ENCODE data around the gene CTXND1. TPM values are rescaled to one million over a fixed set of nuclear protein-coding genes. Genes with fewer than 3 reads are reported as not detected.
"Not testable (repeated sequence)": the region's sequence is repeated elsewhere in the genome, so short reads cannot be mapped to it uniquely, and the experiment has no call there.

Gene CTXND1
- total and polyA plus RNA-seq, 2 experiments from 2014 or later = 0.05 TPM; not detected in 1

- ATAC-seq (no peak), DNase-seq (ENCODE audit: low spot score) (no peak)
- no peak overlapping the region for H3K27ac ChIP-seq (ENCODE audit: low read depth)
- H4K20me1 ChIP-seq (replicated peaks; ENCODE audit: insufficient read depth) = no peaks in the 10 kb centered on the region
- TF ChIP-seq EZH2 (IDR thresholded peaks at IDR 0.05; ENCODE audit: low read depth, unreplicated experiment) (no peak), EZH2phosphoT487 (IDR thresholded peaks at IDR 0.05; ENCODE audit: unreplicated experiment) (no peak)
- H3K4me3 ChIP-seq = no peak overlapping the region
- H3K9me3 Mint-ChIP-seq = peaks cover 5% of the 10 kb centered on the region; the same call in 1 of the 3 replicates
- no peak overlapping the region for H3K4me2 ChIP-seq
- no peak overlapping the region for H3K4me3 Mint-ChIP-seq
- no peak overlapping the region for H2AFZ ChIP-seq
- H3K27ac Mint-ChIP-seq = no peak overlapping the region
- H3K4me1 ChIP-seq (ENCODE audit: insufficient read depth) = no peaks in the 10 kb centered on the region
- H3K9me2 ChIP-seq (ENCODE audit: insufficient read depth) = no peaks in the 10 kb centered on the region
- no peaks in the 10 kb centered on the region for H3K36me3 Mint-ChIP-seq (ENCODE audit: low read depth)
- H3K4me1 Mint-ChIP-seq = no peaks in the 10 kb centered on the region
- H3K36me3 ChIP-seq (ENCODE audit: insufficient read depth) = no peaks in the 10 kb centered on the region
- no peaks in the 10 kb centered on the region for H3K79me2 ChIP-seq (replicated peaks; ENCODE audit: insufficient read depth)
- H3K27me3 ChIP-seq (ENCODE audit: insufficient read depth) = no peaks in the 10 kb centered on the region
- H3F3A ChIP-seq (replicated peaks; ENCODE audit: low read depth) = no peaks in the 10 kb centered on the region
- peaks cover 3% of the 10 kb centered on the region for H3K27me3 Mint-ChIP-seq (ENCODE audit: insufficient read depth, low read depth, poor library complexity)
Observed at GRCh38 chr15:80301472-80301871, 49.5 kb upstream of the CTXND1 start.

GRCh38 chr15:80295777-80296176, 43.8 kb upstream of the CTXND1 start:
- not testable (repeated sequence) for H3K79me2 ChIP-seq (replicated peaks; ENCODE audit: insufficient read depth); H3K4me1 ChIP-seq (ENCODE audit: insufficient read depth); H3K4me1 Mint-ChIP-seq; H3K36me3 ChIP-seq (ENCODE audit: insufficient read depth); H3K27me3 ChIP-seq (ENCODE audit: insufficient read depth); DNase-seq (ENCODE audit: low spot score); ATAC-seq; H2AFZ ChIP-seq; H3K4me3 ChIP-seq; H3K4me2 ChIP-seq; H3K36me3 Mint-ChIP-seq (ENCODE audit: low read depth); H3K9me3 Mint-ChIP-seq; H3K9me2 ChIP-seq (ENCODE audit: insufficient read depth); H3K27ac Mint-ChIP-seq; H3K4me3 Mint-ChIP-seq; H3K27me3 Mint-ChIP-seq (ENCODE audit: insufficient read depth, low read depth, poor library complexity); H3F3A ChIP-seq (replicated peaks; ENCODE audit: low read depth); H3K27ac ChIP-seq (ENCODE audit: low read depth); H4K20me1 ChIP-seq (replicated peaks; ENCODE audit: insufficient read depth)

- Mint-ChIP-seq H3K27ac (no peak overlapping the region), H3K27me3 (ENCODE audit: insufficient read depth, low read depth, poor library complexity) (no peaks in the 10 kb centered on the region), H3K4me1 (peaks cover 8% of the 10 kb centered on the region; the same call in 2 of the 3 replicates), H3K9me3 (no peaks in the 10 kb centered on the region), H3K36me3 (ENCODE audit: low read depth) (no peaks in the 10 kb centered on the region), H3K4me3 (no peak overlapping the region)
- no peak overlapping the region for H3K4me2 ChIP-seq
- H3K9me2 ChIP-seq (ENCODE audit: insufficient read depth) = no peaks in the 10 kb centered on the region
- H4K20me1 ChIP-seq (replicated peaks; ENCODE audit: insufficient read depth) = no peaks in the 10 kb centered on the region
- H2AFZ ChIP-seq = no peak overlapping the region
- no peaks in the 10 kb centered on the region for H3K79me2 ChIP-seq (replicated peaks; ENCODE audit: insufficient read depth)
- no peaks in the 10 kb centered on the region for H3K27me3 ChIP-seq (ENCODE audit: insufficient read depth)
- H3K36me3 ChIP-seq (ENCODE audit: insufficient read depth) = no peaks in the 10 kb centered on the region
- ATAC-seq (no peak), DNase-seq (ENCODE audit: low spot score) (no peak)
- no peaks in the 10 kb centered on the region for H3K4me1 ChIP-seq (ENCODE audit: insufficient read depth)
- no peaks in the 10 kb centered on the region for H3F3A ChIP-seq (replicated peaks; ENCODE audit: low read depth)
- no peak overlapping the region for H3K4me3 ChIP-seq
- no peak overlapping the region for H3K27ac ChIP-seq (ENCODE audit: low read depth)
- TF ChIP-seq CTCF (conservative IDR thresholded peaks at IDR 0.05; ENCODE audit: low read depth in 2 of 2) (no peak), EZH2phosphoT487 (IDR thresholded peaks at IDR 0.05; ENCODE audit: unreplicated experiment) (no peak), ZNF331 (CRISPR knock-in tag; IDR thresholded peaks at IDR 0.05; ENCODE audit: low read depth) (no peak), STAT1 (IDR thresholded peaks at IDR 0.05; ENCODE audit: unreplicated experiment) (no peak), ETS1 (IDR thresholded peaks at IDR 0.05) (no peak), ZNF114 (CRISPR knock-in tag; IDR thresholded peaks at IDR 0.05) (no peak), EZH2 (IDR thresholded peaks at IDR 0.05; ENCODE audit: low read depth, unreplicated experiment) (no peak), REST (IDR thresholded peaks at IDR 0.05; ENCODE audit: unreplicated experiment) (no peak), NANOG (IDR thresholded peaks at IDR 0.05; ENCODE audit: borderline replicate concordance) (no peak), CREB1 (CRISPR knock-in tag; IDR thresholded peaks at IDR 0.05; ENCODE audit: low read depth) (no peak), POLR2AphosphoS5 (IDR thresholded peaks at IDR 0.05; ENCODE audit: low read depth) (no peak), JUNB (IDR thresholded peaks at IDR 0.05; ENCODE audit: unreplicated experiment) (no peak)
Observed at GRCh38 chr15:80292079-80292478, 40.1 kb upstream of the CTXND1 start.

Measured in GM23338 (cell line).